H9 (cell line): ENCODE data around the gene ARFGEF3. TPM values are rescaled to one million over a fixed set of nuclear protein-coding genes. Genes with fewer than 3 reads are reported as not detected.

ENCODE experiments used
- DNase-seq: peaks from one replicate; pipeline ENCODE4 v3.0.0-alpha.2; 2017
- H2AFZ ChIP-seq: one replicate; pipeline ENCODE4 v1.6.1; 2013; ENCODE audit warnings: mild to moderate bottlenecking, low read length, control low read depth, moderate library complexity
- H2AK5ac ChIP-seq: 2 replicates; pipeline ENCODE4 v1.6.1; 2013; ENCODE audit warnings: low read length, control low read depth, mixed read lengths; ENCODE audit not compliant: insufficient read length
- H2BK120ac ChIP-seq: one replicate; pipeline ENCODE4 v1.6.1; 2013; ENCODE audit warnings: low read depth, mild to moderate bottlenecking, low read length, control low read depth, inconsistent platforms; ENCODE audit not compliant: poor library complexity, severe bottlenecking
- H2BK12ac ChIP-seq: 2 replicates; pipeline ENCODE4 v1.6.1; 2013; ENCODE audit warnings: low read length, control low read depth, mixed read lengths, low read depth; ENCODE audit not compliant: insufficient read length
- H2BK15ac ChIP-seq: 2 replicates; pipeline ENCODE4 v1.6.1; 2013; ENCODE audit warnings: low read depth, low read length, control low read depth
- H2BK20ac ChIP-seq: one replicate; pipeline ENCODE4 v1.6.1; 2013; ENCODE audit warnings: low read depth, mild to moderate bottlenecking, low read length, control low read depth, inconsistent platforms; ENCODE audit not compliant: poor library complexity, severe bottlenecking
- H2BK5ac ChIP-seq: 2 replicates; pipeline ENCODE4 v1.6.1; 2013; ENCODE audit warnings: low read length, control low read depth, mixed read lengths; ENCODE audit not compliant: insufficient read length
- H3K14ac ChIP-seq: 2 replicates; pipeline ENCODE4 v1.6.1; 2013; ENCODE audit warnings: low read length, control low read depth; ENCODE audit not compliant: insufficient read depth
- H3K18ac ChIP-seq: 2 replicates; pipeline ENCODE4 v1.6.1; 2013; ENCODE audit warnings: low read depth, mild to moderate bottlenecking, mixed read lengths, low read length, control low read depth; ENCODE audit not compliant: insufficient read length
- H3K23ac ChIP-seq: 2 replicates; pipeline ENCODE4 v1.6.1; 2013; ENCODE audit warnings: low read length, control low read depth, mixed read lengths, low read depth; ENCODE audit not compliant: insufficient read length
- H3K23me2 ChIP-seq: 2 replicates; pipeline ENCODE4 v1.6.1; 2013; ENCODE audit warnings: low read depth, mild to moderate bottlenecking, mixed read lengths, low read length, control low read depth; ENCODE audit not compliant: insufficient read length, poor library complexity, severe bottlenecking
- H3K27ac ChIP-seq: 2 replicates; pipeline ENCODE4 v1.5.1; 2013; ENCODE audit warnings: low read length, control low read depth, mixed read lengths, low read depth; ENCODE audit not compliant: insufficient read length
- H3K27me3 ChIP-seq: 2 replicates; pipeline ENCODE4 v1.6.1; 2013; ENCODE audit warnings: low read length, control low read depth, inconsistent platforms; ENCODE audit not compliant: insufficient read depth
- H3K4ac ChIP-seq: 2 replicates; pipeline ENCODE4 v1.6.1; 2013; ENCODE audit warnings: low read depth, mild to moderate bottlenecking, control low read depth, inconsistent platforms, low read length, moderate library complexity
- H3K4me1 ChIP-seq: 2 replicates; pipeline ENCODE4 v1.6.1; 2013; ENCODE audit warnings: low read length, control low read depth, inconsistent platforms; ENCODE audit not compliant: insufficient read depth
- H3K4me2 ChIP-seq: 2 replicates; pipeline ENCODE4 v1.6.1; 2013; ENCODE audit warnings: low read length, control low read depth, mixed read lengths; ENCODE audit not compliant: insufficient read length, insufficient read depth
- H3K56ac ChIP-seq: 2 replicates; pipeline ENCODE4 v1.6.1; 2013; ENCODE audit warnings: low read depth, mild to moderate bottlenecking, mixed read lengths, low read length, control low read depth; ENCODE audit not compliant: insufficient read length
- H3K79me1 ChIP-seq: 2 replicates; pipeline ENCODE4 v1.6.1; 2013; ENCODE audit warnings: low read depth, mild to moderate bottlenecking, moderate library complexity, low read length, control low read depth, inconsistent platforms; ENCODE audit not compliant: insufficient read depth, poor library complexity, severe bottlenecking
- H3K79me2 ChIP-seq: 2 replicates; pipeline ENCODE4 v1.6.1; 2013; ENCODE audit warnings: low read length, control low read depth, inconsistent platforms; ENCODE audit not compliant: insufficient read depth
- H3K9ac ChIP-seq: 2 replicates; pipeline ENCODE4 v1.6.1; 2013; ENCODE audit warnings: low read length, control low read depth, mixed read lengths; ENCODE audit not compliant: insufficient read length; ENCODE audit errors: extremely low read depth
- H3K9me3 ChIP-seq: one replicate; pipeline ENCODE4 v1.6.1; 2013; ENCODE audit warnings: low read depth, low read length, inconsistent platforms; ENCODE audit not compliant: control insufficient read depth
- H3T11ph ChIP-seq: one replicate; pipeline ENCODE4 v1.6.1; 2013; ENCODE audit warnings: mild to moderate bottlenecking, low read length, control low read depth, inconsistent platforms
- H4K20me1 ChIP-seq: one replicate; pipeline ENCODE4 v1.6.1; 2013; ENCODE audit not compliant: control insufficient read depth, insufficient read length, insufficient read depth
- H4K5ac ChIP-seq: 2 replicates; pipeline ENCODE4 v1.6.1; 2013; ENCODE audit warnings: low read depth, mild to moderate bottlenecking, mixed read lengths, low read length, control low read depth; ENCODE audit not compliant: insufficient read length
- H4K8ac ChIP-seq: replicated peaks from 2 replicates; pipeline ENCODE4 v1.6.1; 2013; ENCODE audit warnings: low read length, control low read depth, mixed read lengths, low read depth; ENCODE audit not compliant: insufficient read length
- H4K91ac ChIP-seq: 2 replicates; pipeline ENCODE4 v1.6.1; 2013; ENCODE audit warnings: low read depth, mild to moderate bottlenecking, moderate library complexity, mixed read lengths, low read length, control low read depth; ENCODE audit not compliant: insufficient read length
- H3K27ac Mint-ChIP-seq, 3 experiments: 2 replicates in 2 of 3; 3 replicates in 1 of 3; pipeline ENCODE4 v1.8.0; 2020 to 2021; ENCODE audit warnings: mixed read lengths in 3 of 3, mild to moderate bottlenecking in 1 of 3, moderate library complexity in 1 of 3
- H3K27me3 Mint-ChIP-seq: 2 replicates; pipeline ENCODE4 v1.8.0; 2021; ENCODE audit warnings: low read depth, mild to moderate bottlenecking, moderate library complexity, mixed read lengths
- H3K36me3 Mint-ChIP-seq, 3 experiments: 2 replicates in 2 of 3; 3 replicates in 1 of 3; pipeline ENCODE4 v1.8.0; 2020 to 2021; ENCODE audit warnings: low read depth in 3 of 3, mixed read lengths in 3 of 3; ENCODE audit not compliant: insufficient read depth in 1 of 3
- H3K4me1 Mint-ChIP-seq, 2 experiments: 2 replicates each; pipeline ENCODE4 v1.8.0; 2020; ENCODE audit warnings: mixed read lengths in 2 of 2
- H3K4me3 Mint-ChIP-seq, 2 experiments: 2 replicates in 1 of 2; 3 replicates in 1 of 2; pipeline ENCODE4 v1.8.0; 2020 to 2021; ENCODE audit warnings: mild to moderate bottlenecking in 2 of 2, mixed read lengths in 2 of 2, moderate library complexity in 1 of 2
- H3K9me3 Mint-ChIP-seq, 2 experiments: 2 replicates in 1 of 2; 3 replicates in 1 of 2; pipeline ENCODE4 v1.8.0; 2020; ENCODE audit warnings: mild to moderate bottlenecking in 2 of 2, mixed read lengths in 2 of 2, moderate library complexity in 1 of 2
- WGBS: extraction: QIAGEN DNeasy Blood & Tissue Kit; methylation state at CpG from one replicate; pipeline ENCODE4 v1.1.7; 2013; ENCODE audit warnings: missing lambda C conversion rate, low lambda C conversion rate, mixed read lengths; ENCODE audit not compliant: insufficient read length; ENCODE audit errors: extremely low coverage; 5-methylcytosine and 5-hydroxymethylcytosine counted together
- total RNA-seq: library from RNA; stranded (reverse); gene quantifications from 2 replicates; pipeline ENCODE4 v1.2.1, GENCODE V29; 2021
- TF ChIP-seq, protein P1 (sequence below): fragments of 200-600 bp; sonication (generic); conservative IDR thresholded peaks from 3 replicates; pipeline ENCODE4 v1.8.0; 2021; ENCODE audit warnings: antibody characterized with exemption, mild to moderate bottlenecking

The ARFGEF3 gene
- total RNA-seq, 1 experiment from 2014 or later = 13.7 TPM

DNA sequence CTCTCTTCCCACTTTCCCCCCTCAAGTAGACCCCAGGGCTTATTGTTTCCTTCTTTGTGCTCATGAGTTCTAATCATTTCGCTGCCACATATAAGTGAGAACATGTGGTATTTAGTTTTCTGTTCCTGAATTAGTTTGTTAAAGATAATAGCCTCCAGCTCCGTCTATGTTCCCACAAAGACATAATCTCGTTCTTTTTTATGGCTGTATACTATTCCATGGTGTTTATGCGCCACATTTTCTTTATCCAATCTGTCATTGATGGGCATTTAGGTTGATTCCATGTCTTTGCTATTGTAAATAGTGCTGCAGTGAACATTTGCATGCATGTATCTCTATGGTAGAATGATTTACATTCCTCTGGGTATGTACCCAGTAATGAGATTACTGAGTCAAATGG, 37.6 kb upstream of the ARFGEF3 start:
- no peak overlapping the region for H3K23ac ChIP-seq
- H3K18ac ChIP-seq = no peak overlapping the region
- no peak overlapping the region for H3K4me2 ChIP-seq
- H3K79me1 ChIP-seq = no peaks in the 10 kb centered on the region
- no peak overlapping the region for H2AK5ac ChIP-seq
- H2BK20ac ChIP-seq = no peak overlapping the region
- H3K9ac ChIP-seq = no peak overlapping the region
- H4K5ac ChIP-seq = no peak overlapping the region
- H2AFZ ChIP-seq = no peak overlapping the region
- TF ChIP-seq, protein P1, sequence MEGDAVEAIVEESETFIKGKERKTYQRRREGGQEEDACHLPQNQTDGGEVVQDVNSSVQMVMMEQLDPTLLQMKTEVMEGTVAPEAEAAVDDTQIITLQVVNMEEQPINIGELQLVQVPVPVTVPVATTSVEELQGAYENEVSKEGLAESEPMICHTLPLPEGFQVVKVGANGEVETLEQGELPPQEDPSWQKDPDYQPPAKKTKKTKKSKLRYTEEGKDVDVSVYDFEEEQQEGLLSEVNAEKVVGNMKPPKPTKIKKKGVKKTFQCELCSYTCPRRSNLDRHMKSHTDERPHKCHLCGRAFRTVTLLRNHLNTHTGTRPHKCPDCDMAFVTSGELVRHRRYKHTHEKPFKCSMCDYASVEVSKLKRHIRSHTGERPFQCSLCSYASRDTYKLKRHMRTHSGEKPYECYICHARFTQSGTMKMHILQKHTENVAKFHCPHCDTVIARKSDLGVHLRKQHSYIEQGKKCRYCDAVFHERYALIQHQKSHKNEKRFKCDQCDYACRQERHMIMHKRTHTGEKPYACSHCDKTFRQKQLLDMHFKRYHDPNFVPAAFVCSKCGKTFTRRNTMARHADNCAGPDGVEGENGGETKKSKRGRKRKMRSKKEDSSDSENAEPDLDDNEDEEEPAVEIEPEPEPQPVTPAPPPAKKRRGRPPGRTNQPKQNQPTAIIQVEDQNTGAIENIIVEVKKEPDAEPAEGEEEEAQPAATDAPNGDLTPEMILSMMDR = no peak
- H3K4ac ChIP-seq = no peak overlapping the region
- H3K9me3 Mint-ChIP-seq = peaks cover 10 to 14% of the 10 kb centered on the region in 2 experiments
- peaks cover 0 to 4% of the 10 kb centered on the region in 2 experiments; a peak in 3 of 4 replicates for H3K4me1 Mint-ChIP-seq
- no peaks in the 10 kb centered on the region for H3K9me3 ChIP-seq
- H2BK15ac ChIP-seq = no peak overlapping the region
- H4K20me1 ChIP-seq = no peaks in the 10 kb centered on the region
- no CpG with 5 or more reads among the region's 4 CpGs for WGBS
- H4K8ac ChIP-seq = no peak overlapping the region
- no peak overlapping the region for H3K4me3 Mint-ChIP-seq
- H3K27me3 Mint-ChIP-seq = no peaks in the 10 kb centered on the region
- no peaks in the 10 kb centered on the region for H3K79me2 ChIP-seq
- H3K14ac ChIP-seq = no peak overlapping the region
- H4K91ac ChIP-seq = no peak overlapping the region
- H2BK5ac ChIP-seq = no peak overlapping the region
- H3K36me3 Mint-ChIP-seq = peaks cover 0 to 12% (median 4%) of the 10 kb centered on the region in 3 experiments; a peak in 4 of 7 replicates
- no peak overlapping the region for H3K27ac Mint-ChIP-seq
- no peaks in the 10 kb centered on the region for H3K4me1 ChIP-seq
- no peak overlapping the region for H3K27ac ChIP-seq
- H3T11ph ChIP-seq = no peak overlapping the region
- no peaks in the 10 kb centered on the region for H3K27me3 ChIP-seq
- no peak overlapping the region for H3K56ac ChIP-seq
- H2BK12ac ChIP-seq = no peak overlapping the region
- no peak for DNase-seq
- no peak overlapping the region for H2BK120ac ChIP-seq
- H3K23me2 ChIP-seq = no peaks in the 10 kb centered on the region
